Caki2 (cell line): ENCODE results near the gene RAB15. TPM values are rescaled to one million over a fixed set of nuclear protein-coding genes. Genes with fewer than 3 reads are reported as not detected.

Experiments used
- DNase-seq: peaks from one replicate; pipeline ENCODE4 v3.0.0-alpha.2; 2015; ENCODE audit warnings: low read depth
- in situ Hi-C: cut with HindIII; loops from 2 replicates; pipeline ENCODE4 v1.10.0; 2016; ENCODE audit warnings: low sequenced_read_pairs, low pct_unique_long_range_greater_than_20kb, mixed read lengths
- total RNA-seq: library from RNA; depleted of rRNA; stranded (reverse); fragments of >200 nt; shearing (Covaris generic); gene quantifications from 2 replicates; pipeline ENCODE4 v1.2.3, GENCODE V29; 2014; ENCODE audit warnings: low replicate concordance

The RAB15 gene
- total RNA-seq, 1 experiment from 2014 or later, result 3.9 TPM

DNA sequence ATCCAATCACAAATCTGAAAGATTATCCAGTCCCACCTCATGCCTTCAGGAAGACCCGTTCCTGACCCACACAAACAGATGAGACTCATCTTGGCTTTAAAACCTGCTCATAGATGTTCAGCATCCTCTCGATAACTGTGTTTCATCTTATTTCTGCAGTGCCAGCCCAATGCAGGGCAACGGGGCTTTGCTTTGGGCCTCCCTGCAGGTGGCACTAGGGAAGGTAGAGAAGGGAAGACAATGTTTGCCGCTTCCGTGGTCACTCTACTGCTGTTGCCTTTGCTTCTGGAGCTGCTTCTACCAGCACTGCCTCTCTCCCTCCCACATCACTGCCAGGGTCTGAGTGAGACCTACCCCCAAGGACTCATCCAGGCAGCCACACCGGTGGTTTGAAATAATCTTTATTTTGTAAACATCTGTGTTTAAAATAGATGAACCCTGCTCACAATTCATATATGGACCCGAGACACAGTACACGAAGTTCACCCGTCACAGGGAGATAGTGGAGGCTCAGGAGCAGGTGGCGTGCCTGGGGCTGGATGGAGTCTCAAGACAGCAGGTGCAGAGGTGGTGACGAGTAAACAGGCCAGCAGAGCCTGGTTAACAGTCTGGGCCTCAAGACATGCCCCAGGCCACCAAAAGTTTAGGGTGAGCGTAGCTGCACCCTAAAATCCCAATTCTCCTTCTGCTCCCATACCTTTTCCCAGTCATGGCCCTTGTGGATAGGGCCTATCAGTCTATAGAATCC, 26.5 kb downstream of the RAB15 start:
- DNase-seq, result no peak
- in situ Hi-C loops, result no loop called here

DNA sequence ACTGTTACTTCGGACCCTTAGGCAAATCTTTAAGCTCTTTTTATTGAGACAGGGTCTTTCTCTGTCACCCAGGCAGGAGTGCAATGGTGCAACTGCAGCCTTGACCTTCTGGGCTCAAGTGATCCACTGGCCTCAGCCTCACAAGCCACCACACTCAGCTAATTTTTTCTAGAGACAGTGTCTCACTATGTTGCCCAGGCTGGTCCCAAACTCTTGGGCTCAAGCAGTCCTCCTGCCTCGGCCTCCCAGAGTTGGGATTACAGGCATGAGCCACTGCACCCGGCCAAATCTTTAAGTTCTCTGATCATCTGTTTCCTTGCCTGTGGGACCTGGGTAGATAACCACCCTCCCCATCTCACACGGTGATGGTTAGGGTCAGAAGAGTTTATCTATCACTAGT, 27.3 kb downstream of the RAB15 start:
- in situ Hi-C loops, result no loop called here
- no peak for DNase-seq

DNA sequence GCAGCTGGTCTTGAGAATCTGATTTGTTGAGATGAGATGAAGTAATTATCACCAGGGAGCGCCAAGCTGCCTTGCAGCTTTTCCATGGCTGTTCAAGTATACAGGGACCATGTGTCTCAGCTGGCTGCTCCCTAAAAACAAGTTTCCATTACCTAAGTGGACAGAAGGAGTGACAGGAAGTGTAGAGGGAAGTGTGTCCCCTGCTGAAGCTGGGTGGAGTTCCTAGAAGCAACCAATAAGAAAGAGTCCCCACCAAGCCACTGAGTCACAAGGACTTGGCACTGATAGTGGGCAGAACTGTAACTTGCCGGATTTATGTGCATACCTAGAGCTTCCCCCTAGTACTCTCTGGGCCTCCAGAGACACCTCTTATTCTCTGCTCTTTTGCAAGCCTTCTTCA, 28.1 kb downstream of the RAB15 start:
- in situ Hi-C loops, result no loop called here
- no peak for DNase-seq

DNA sequence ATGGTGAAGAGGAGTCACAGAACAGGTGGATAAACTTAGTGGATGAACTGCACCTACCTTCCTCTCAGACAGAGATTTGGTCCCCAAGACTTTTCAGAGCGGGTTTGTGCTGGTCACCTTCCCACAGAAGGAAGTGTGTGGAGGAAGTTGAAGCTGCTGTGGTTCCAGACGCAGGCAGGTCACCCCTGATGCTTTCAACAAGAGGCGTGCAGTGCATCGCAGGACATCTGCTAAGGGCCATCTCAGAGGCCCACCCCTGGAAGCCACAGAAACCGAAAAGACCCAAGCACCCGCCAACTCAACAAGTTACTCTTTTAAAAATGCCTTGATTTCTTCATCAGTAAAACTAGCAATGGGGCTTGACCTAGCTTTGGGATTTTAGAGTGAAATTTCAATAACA, 28.6 kb downstream of the RAB15 start:
- in situ Hi-C loops, result no loop called here
- no peak for DNase-seq

DNA sequence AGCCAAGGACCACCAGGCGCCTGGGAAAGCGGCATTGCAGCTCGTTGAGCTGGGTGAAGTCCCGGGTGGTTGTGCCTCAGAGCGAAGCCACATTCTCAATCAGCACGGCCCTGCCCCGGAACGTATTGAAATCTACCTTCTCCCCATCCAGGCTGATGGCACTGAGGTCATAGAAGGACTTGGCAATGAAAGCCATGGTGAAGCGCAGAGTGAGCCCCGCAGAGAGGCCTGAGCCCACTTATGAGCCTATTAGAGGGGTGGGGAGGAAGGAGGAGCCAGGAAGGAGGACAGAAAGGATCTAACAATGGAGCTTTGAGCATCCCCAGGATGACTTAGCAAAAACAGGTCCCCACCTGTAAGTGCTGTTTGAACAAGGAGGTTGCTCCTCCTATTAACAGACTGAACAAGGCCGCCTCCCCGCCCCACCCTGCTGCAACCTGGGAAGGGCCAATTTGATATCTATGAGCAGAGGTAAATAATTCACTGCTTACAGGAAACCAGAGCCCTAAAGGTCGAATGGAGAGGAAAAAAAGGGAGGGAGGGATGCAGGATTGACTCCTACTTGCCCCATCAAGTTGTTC, 29.5 kb downstream of the RAB15 start, which contains the start of gene GPX2:
Gene GPX2 (minus strand): TSS at position 215 of the 581 bp plus-strand sequence. CDS start 19 bp downstream, at position 196.
- DNase-seq, result peak; percentile 80
- in situ Hi-C loops, result no loop called here

DNA sequence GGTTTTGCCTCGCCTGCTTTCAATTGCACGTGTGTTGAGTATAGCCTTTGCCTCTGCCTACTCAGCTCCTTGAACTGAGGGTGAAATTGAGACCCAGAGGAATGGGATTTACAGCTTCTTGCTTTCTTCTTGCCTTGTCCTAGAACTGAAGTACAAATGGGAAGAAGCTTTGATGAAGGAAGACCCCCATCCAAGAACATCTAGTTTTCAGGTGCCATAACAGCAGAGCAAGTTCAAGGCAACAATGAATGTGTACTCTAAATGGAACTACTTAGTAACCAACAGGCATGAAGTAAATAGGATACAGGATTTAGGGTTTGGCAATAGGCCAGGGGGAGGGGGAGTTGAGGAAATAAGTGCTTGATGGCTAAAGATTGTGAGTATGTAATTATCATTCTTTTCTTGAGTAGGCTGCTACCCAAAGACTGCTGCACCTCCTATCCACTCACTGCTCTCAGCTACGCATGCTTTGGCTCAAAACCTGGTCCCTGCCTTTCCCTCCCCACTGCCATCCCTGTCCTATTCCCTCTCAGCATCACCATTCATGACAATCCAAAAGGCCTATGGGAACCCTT, 31.7 kb downstream of the RAB15 start:
- DNase-seq, result no peak
- in situ Hi-C loops, result no loop called here

DNA sequence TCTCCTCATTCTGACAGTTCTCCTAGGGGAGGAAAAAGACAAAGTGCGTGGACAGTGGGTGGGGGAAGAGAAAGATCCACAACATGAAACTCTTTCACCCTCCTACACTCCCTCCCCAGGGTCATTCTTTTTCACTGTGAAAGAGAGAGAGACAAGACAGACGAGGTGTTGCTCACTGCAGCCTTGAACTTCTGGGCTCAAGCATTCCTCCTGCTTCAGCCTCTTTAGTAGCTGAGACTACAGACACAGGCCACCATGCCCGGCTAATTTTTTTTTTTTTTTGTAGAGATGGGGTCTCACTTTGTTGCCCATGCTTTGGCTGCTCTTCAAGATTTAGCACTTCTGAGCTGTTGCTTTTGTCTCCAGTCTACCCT, 32.3 kb downstream of the RAB15 start:
- in situ Hi-C loops, result no loop called here
- no peak for DNase-seq

DNA sequence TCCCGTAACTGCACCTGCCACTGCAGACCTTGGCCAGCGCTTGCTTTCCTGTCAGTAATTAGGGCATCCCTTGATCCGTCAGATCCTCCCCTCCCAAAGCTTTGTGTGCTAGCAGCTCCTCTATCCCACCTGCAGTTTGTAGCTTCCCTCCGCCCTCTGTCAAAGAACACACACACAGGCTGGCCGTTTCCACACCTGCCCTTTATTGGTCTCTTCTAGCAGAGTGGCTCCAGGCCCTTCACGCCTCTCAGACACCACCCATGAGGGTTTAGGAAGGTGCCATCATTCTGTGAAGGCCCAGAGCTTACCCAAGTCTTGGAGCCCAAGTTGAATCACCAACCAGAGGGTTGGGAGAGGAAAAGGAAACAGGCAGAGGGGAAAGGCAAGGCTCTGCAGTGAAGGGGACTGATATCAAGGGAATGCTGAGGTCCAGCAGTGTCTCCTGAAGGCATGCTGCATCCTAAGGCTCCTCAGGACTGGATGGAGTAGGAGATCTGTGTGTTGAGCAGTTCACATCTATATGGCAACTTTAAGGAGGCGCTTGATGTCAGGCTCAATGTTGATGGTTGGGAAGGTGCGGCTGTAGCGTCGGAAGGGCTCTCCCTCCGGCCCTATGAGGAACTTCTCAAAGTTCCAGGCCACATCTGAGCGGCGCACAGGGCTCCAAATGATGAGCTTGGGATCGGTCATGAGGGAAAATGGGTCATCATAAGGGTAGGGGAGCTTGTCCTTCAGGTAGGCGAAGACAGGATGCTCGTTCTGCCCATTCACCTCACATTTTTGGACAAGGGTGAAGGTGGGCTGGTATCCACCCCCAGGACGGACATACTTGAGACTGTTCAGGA, 32.9 kb downstream of the RAB15 start:
- in situ Hi-C loops, result no loop called here
- DNase-seq, result no peak

DNA sequence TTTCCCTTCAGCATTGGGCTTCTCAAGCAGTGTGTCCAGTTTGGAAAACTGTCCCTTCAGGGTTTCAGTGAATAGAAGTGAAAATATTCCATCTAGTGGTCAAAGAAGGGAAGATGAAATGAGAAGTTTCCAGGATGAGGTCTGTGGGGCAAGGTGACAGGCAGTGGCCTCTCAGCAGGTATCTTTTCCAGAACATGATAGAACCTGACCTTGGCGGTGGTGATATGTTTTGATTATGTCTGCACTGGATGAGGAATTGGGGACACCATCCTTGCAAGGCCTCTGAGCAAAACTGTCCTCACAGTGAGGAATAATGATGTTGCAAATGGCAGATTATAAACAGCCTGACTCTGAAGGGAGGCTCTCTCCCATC, 34.3 kb downstream of the RAB15 start:
- in situ Hi-C loops, result no loop called here

DNA sequence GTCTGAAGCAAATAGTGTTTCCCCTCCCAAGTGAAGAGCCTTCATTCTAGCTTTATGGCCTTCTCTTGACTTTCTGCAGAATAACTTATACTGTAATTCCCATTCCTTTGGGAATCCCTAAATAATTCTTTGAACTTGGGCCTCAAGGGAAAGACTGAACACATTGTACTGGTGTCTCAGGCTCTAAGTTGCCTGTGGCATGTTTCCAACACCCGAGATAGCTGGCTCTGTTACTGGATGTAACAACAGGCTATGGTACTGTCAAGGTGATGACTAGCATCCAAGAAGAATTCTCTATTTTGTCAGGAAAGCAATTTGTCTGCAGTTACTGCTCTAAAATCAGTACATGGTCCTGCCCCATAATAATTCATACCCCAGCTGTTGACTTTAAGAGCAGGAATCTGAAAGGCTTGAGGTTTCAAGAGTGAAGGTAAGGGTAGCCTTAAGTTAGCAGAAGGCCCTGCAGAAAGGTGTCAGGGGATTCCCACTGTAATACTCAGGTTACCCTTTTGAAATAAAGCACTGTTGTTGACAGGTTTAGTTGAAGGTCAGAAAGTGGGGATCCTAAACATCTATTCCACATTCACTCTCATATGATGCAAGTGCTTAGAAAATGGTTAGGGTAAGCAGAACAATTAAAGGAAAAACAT, 34.8 kb downstream of the RAB15 start:
- DNase-seq, result no peak
- in situ Hi-C loops, result no loop called here

More for the DNA sequence above, 34.3 kb downstream of the RAB15 start:
- DNase-seq, result peak; percentile 40

DNA sequence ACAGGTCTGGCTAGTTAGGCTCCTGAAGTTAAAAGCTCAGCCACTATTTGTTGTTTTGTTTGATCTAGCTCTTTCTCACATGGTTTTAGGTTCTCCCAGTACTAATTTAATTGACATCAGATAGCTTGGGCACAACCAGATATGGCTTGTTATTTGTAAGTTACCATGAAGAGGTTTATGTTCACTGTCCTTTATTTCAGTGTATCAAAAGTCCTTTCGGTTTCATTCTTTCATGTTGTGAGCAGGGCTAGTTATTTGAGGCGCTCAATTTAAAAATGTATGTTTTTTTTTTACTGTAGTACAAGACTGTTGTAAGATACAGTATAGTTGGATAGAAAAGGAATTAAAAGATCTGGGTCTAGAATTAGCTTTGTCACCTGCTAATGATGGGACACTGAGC, 36.6 kb downstream of the RAB15 start:
- in situ Hi-C loops, result no loop called here
- DNase-seq, result no peak

DNA sequence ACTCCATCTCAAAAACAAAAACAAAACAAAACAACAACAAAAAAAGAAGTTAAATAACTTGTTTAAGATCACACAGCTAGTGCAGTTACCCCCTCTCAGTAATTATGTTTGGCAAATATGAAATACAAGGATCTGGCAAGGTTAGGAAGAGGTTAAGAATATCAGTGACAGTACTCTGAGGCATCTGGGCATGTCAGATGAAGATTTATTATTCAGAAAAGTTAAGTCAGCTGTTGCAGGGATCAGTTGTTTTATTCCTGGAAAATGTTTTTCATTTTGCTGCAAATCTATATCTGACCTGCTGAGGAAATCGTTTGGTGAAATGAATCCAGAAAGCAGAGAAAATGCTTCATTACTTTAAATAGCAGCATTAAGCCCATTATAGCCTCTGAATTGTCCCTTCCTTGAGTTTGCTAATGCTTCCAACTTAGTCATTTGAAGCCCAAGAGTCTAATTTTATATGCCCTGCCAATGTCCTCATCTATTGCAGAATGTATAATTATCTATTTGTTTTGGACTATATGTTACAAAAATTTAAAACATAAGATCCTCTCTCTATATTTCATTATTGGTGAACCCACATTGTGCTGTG, 37.7 kb downstream of the RAB15 start:
- in situ Hi-C loops, result no loop called here
- no peak for DNase-seq

DNA sequence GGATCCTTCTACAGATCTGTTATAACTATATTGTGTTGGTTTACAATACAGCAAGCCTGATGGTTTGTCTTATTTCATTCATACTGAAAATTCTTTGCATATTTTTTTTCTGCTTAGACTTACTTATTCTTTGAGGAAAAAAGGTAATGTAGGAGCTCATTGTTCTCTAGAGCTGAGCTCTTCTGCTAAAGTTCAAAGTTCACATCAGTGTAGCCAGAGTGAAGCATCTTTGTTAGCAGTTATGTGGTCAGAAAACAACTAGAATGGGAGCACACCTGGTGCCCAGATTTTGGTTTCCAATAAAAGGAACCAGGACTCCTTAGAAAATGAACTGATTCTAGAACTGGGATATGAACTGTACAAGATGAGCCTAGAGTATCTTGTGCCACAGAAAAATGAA, 39.9 kb downstream of the RAB15 start:
- in situ Hi-C loops, result no loop called here
- DNase-seq, result no peak

DNA sequence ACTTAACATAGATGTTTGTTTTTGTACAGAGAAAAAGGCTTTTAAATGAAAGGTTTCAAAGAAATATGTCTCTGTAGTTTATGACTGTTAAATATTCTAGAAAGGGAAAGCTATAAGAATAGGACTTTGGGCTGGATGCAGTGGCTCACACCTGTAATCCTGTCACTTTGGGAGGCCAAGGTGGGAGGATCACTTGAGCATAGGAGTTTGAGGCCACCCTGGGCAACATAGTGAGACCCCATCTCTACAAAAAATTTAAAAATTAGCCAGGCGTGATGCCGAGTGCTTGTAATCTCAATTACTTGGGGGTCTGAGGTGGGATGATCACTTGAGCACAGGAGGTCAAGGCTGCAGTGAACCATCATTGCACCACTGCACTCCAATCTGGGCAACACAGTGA, 41.0 kb downstream of the RAB15 start:
- in situ Hi-C loops, result no loop called here

DNA sequence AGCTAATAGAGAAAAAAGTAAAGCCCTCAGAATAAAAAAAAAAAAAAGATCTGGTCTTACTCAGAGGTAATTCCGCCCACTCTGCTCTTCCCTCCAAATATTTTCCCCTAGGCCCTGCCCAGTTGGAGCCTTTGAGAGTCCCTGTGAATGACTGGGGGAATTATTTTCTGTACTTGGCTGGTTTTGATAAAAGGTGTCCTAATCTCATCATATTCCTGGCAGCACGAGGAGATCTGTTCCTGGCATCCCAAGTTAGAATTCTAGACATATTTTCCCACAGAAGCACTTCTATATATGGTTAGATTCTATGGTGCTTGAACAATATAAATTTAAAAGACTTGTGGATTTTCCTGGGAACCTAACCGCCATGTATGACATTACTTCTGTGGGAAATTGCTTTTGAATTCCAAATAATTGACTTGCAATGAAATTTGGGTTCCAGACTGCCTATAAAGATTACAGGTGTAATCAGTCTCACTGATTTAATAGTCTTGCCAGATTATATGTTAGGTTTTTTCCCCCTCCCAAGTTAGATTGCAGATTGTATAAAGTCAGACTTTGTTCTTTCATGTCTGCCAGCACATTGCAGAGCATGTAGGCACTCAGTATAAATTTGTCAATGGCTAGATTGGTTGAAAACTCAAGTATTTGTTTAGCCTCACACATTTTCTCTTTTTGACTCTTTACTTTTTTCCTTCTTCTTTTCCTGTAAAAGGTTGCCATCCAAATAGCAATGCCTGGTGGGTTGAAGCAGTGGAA, 41.9 kb downstream of the RAB15 start:
- DNase-seq, result no peak
- in situ Hi-C loops, result no loop called here

More for the DNA sequence above, 41.0 kb downstream of the RAB15 start:
- DNase-seq, result no peak

DNA sequence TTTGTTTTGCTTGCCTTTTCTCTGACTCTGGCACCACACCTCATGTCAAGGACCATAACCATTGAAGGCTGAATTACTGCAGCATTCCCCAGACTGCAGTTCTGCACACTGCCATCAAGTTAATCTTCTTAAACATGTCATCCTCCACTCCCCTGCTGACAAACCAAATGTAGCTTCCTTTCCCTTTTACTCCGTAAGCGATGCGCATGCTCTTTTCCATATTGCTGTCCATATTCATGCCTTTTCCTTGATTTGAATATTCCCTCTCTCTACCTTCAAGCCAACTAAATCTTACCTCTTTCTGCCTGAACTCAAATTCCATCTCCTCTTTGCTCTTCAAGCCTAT, 43.1 kb downstream of the RAB15 start:
- in situ Hi-C loops, result no loop called here
- no peak for DNase-seq

DNA sequence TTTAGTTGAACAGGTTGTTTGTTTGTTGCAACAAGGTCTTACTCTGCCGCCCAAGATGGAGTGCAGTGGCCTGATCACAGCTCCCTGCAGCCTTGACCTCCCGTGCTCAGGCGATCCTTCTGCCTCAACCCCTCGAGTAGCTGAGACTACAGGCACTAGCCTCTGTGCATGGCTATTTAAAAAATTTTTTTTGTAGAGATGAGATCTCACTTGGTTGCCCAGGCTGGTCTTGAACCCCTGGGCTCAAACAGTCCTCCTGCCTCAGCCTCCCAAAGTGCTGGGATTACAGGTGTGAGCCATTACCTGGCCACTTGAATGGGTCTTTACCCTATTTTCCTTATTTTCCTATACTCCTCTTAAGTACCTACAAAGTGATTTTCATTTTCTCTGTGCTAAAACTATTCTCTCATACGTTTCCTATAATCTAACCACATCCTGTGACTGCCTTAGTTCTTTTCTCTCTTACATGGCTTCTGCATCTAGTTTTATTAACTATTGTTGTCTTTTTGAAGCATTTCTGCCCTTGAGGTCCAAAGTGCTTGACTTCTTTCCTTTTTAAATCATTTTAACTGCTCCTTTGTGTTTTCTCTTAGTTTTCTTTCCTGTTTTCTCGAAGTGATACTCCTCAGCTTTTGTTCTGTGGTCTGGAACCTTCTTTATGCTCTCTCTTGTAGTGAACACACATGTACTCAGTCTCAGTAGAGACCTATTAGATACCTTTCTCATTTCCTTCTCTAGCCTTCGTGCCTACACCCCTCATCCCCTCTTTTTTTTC, 43.7 kb downstream of the RAB15 start:
- in situ Hi-C loops, result no loop called here
- no peak for DNase-seq
